ENCODE measurements around the gene IFI16.

GRCh38 chr1:159058751-159059150 lies 49.0 kb downstream of the IFI16 start:
- TF ChIP-seq RCOR1 (IDR thresholded peaks at IDR 0.05; ENCODE audit: insufficient replicate concordance, low read length): no peak
- no peak for TF ChIP-seq USF2 (IDR thresholded peaks at IDR 0.05; ENCODE audit: low read depth, low read length)
- TF ChIP-seq CTCF (conservative IDR thresholded peaks at IDR 0.05; ENCODE audit: low read depth, low read length): no peak
- TF ChIP-seq NFE2L2 (IDR thresholded peaks at IDR 0.05; ENCODE audit: low read depth, low read length): no peak
- TF ChIP-seq POLR2A (IDR thresholded peaks at IDR 0.05; ENCODE audit: low read depth, low read length): no peak
- TF ChIP-seq MXI1 (IDR thresholded peaks at IDR 0.05; ENCODE audit: borderline replicate concordance, low read depth, low read length): no peak
- no peak for TF ChIP-seq FOS (IDR thresholded peaks at IDR 0.05; ENCODE audit: low read depth, low read length)
- no peak for TF ChIP-seq RFX5 (IDR thresholded peaks at IDR 0.05; ENCODE audit: low read depth, low read length)
- no peak for TF ChIP-seq BHLHE40 (IDR thresholded peaks at IDR 0.05; ENCODE audit: low read depth, low read length)
